GM21390 (cell line): ENCODE data around the gene CCDC33.

ENCODE experiments used
- ATAC-seq: cut with Tn5 transposase; IDR thresholded peaks from one replicate; pipeline ENCODE4 v1.9.1; 2021; ENCODE audit not compliant: unreplicated experiment

The CCDC33 gene

DNA sequence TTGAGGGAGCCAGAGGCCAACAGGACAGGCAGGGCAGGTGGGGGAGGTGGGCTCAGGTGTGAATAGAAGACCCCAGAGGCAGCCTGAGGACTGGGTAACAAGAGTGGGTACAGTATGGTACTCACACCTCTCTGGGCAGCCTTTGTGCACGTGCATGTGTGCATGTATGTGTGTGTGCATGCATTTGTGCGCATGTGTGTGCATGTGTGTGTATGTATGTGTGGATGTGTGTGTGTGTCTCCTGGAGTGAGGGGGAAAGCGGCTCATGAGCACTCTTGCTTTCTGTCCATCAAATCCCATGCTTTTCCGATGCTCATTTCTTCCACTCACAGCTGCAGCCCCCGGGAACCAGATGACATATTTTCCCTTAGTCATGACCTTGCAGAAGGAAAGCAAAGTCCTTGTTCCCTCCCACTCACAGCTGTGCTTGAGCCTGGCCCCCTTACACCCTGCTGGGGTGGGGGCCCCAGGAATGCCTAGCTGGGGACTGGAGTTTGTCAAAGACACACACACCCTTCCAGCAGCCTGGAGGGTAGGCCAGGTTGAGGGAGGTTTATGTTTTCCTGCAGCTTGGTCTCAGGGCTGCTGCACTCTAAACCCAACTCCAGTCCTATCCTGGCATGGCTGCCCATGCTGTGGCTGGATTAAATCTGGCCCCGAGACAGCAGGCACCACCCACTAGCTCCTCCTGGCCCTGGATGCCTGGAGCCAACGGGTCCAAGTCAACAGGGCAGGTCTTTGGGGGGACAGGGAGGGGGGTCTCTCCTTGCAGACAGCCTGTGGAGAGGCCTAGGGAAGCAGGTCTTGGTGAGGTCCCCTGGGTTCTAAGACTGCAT is 22.5 kb downstream of the CCDC33 start:
- ATAC-seq: no peak

DNA sequence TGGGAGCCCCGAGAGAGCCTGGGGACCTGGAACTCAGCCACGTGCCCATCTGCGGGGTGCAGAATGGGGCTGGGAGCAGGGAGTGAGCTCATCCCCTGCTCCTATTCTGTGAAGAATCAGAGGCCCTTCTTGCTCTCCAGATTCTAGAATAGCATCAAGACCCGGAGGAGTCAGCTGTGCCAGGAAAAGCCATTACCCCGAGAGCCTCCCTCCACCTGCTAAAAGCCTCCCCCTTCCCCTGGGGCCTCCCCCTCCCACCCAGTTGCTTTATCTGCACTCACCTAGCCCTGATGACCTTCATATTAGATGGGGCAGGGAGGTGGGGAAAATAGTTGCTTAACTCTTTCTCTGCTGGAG is 23.1 kb downstream of the CCDC33 start:
- no peak for ATAC-seq

DNA sequence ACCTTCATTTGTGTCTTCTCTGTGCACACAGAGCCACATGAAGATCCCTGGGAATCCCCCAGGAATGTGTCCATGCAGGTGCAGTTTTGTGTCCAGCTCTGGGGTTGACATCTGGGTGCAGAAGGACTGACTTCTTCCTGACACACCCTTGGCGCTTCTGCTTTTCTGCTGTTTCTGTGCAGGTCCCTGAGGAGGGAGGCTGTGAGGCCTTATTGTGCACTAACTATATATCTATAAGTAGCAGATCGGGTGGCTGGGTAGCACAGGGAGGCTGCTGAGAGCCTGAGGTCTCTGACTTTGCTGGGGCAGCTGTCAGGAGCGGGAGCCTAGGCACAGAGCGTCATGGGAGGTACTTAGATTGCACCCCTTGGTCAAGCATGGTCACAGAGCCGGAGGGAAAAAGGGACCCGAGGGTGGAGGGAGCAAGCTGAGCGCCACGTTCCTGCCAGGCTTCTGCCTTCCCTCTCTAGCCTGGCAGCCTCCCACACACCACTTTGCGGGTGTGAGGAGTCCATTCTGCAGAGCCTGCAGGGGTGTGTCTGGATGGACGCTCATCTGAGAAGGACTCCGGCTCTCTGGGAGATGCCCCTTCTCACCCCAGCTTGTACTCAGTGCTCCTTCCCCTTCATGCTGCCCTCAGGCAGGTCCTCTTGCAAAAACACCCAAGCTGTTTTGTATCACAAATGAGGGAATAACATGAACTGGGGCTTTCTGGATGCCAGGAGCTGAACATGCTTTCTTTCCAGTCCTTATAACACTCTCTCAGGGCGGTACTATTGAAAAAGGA is 23.9 kb downstream of the CCDC33 start:
- no peak for ATAC-seq

DNA sequence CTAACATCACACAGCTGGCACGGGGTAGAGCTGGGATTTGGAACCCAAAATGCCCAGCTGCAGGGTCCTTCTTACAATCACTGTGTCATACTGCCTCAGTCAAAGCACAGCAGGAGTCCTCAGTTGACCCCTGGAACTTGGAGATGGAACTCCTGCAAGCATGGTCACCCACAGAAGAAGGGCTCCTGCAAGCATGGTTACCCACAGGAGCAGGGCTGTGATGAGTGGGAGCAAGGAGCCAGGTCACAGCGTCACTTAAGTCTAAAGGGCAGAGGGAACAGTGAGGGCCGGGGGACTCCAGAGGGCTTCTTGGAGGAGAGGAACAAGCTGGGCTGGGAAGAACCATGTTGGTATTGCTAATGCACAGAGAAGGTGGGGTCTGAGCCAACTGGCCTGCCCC is 24.9 kb downstream of the CCDC33 start:
- ATAC-seq: no peak

DNA sequence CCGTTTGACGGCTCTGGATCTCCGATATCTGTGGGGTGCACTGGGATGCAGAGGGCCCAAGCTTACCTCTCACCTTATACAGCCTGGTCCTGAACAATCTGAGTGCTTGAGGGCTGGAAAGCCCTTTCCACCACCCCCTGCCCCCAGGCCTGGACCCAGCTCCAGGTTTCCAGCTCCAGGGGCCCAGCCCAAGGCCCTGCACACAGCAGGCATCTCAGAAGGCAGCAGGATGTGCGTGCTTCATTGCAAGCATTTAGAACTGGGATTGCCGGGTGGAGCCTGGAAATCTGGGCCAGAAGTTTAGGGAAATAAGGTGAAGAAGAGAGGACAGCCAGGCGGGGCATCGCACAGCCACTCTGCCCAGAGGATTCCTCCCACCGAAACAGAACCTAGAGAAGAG is 25.6 kb downstream of the CCDC33 start:
- ATAC-seq: no peak

DNA sequence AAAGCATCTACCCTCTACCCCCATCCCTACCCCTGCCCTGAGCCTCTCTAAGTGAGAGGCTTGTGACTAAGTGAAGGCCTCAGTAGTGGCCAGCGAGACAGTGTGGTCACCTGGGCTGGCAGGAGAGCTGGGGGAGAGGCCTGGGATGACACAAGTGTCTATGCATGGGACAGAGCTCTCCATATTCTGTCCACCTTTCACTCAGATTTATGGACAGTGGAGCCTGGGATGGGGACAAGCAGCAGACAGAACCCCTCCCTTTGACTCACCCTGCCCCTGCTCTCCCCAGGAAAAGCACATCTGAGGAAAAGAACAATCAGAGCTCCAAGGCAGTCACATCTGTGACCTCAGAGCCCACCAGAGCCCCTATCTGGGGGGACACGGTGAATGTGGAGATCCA is 26.0 kb downstream of the CCDC33 start:
- ATAC-seq: no peak

DNA sequence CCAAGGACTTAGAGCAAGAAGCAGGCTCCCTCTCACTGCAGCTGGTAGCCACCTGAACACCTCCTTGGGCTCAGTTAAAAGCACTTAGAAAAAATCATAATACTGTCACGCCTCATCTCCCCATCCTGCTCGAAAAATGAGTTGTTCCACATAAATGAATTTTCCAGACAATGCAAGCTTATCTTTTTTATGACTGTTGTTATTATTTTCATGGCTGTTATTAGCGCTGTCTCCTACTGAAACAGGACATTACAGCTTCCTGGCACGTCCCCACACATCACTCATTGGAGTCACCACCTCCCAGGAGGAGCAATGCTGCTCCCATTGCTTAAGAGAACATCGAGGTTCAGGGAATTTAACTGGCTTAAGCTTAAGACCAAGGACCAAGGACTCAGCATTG is 26.5 kb downstream of the CCDC33 start:
- no peak for ATAC-seq

DNA sequence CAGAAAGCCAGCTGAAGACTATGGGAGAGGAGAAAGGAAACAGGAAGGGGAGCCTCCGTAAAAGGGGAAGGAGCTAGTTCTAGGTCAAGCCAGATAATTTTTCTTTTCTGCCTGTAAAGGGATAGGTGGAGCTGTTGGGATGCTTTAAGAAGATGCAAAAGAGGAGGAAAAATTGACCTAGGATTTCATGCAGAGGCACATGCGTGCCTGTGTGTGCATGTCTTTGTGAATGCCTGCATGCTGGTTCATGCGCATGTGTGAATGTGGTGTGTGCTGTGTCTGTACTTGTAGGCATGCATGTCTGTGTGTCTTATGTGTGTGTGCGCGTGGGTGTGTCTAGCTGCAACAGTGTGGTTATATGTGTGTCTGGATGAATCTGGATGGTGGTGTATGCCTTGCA is 27.3 kb downstream of the CCDC33 start:
- no peak for ATAC-seq

DNA sequence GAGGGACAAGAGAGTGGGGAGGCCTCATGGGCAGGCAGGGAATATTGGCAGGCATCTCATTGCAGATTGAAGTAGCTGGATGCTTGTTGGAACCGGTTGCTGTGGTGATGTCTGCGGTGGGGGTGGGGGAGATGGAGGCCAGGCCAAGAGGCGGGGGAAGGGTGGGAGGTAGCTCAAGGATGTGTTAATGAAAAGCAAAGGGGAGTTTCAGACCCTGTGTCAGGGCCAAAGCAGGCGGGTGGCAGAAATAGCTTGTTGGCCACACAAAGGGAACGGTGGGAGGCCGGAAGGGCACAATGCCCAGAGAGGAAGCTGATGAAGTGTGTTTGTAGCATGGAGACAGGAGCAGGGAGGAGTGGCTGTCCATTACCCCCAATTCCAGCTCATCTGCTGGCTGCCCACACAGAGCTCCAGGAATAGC is 28.0 kb downstream of the CCDC33 start:
- ATAC-seq: no peak

DNA sequence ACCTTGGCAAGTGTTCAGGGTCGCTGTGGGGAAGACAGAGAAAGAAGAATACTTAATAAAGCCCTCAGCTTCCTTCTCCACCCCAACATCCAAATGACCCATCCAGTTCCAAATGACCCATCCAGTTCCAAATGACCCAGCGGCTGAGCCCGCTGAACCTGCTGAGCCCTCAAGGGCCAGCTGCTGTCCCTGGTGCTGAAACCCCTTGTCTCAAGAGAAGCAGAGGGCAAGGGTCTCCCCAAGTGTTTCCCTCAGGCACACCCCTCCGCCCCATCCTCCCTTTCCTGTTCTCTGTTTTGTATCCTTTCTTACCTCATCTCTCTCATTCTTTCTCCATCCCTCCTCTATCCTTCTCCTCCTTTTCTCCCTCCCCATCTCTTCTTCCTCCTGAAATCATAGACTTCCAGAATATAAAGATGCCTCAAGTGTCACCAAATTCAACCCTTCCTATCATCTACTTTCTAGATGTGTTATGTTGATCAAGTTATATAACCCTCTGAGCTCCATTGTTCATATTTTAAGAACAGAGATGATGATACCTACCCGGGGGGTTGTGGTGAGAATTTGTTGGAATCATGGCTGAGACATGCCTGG is 29.0 kb downstream of the CCDC33 start:
- no peak for ATAC-seq

DNA sequence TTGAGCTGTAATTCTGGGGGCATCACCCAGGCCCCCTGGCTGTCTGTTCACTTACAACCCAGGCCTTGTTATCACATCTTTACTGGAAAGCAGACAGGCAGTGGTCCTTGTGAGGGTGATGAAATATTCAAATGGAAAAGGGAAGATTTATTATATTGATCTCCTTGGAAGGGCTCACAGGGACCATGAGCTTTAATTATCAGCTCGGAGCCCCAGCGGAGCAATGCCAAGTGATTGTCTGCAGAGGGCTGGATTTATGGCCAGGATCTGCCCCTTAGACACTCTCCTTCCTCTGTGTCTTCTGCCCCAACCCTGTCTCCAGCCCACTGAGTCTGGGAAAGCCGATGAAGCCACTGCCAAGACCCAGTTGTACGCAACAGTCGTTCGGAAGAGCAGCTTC is 31.9 kb downstream of the CCDC33 start:
- no peak for ATAC-seq

DNA sequence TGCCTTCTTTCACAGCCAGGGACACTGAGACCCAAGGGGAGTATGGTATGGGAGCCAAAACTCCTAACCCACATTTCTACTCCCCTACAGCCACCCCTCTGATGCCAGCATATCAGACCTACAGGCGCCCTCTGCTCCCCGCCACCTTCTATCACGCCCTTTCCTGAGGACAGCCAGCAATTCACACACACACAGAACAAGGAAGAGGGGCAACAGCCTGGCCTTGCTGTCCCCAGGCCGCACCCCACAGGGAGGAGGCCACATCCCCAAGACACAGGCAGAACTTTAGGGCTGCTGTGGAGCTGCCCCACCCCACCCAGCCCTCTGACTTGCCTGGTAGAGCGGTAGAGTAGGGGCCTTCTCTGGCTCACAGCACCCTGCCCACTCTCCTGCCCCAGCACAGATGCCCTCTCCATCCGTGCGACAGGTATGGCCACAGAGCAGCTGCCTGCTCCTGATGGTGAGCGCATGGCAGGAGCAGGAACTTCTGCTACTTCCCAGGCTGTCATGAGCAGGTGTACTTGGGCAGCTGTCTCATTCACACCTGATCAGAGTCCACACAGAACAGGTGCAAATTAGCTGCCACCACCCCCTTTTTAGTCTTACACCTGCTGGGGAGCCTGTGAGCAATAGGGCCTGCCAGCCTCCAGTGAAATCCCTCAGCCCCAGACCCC is 33.4 kb downstream of the CCDC33 start:
- no peak for ATAC-seq

DNA sequence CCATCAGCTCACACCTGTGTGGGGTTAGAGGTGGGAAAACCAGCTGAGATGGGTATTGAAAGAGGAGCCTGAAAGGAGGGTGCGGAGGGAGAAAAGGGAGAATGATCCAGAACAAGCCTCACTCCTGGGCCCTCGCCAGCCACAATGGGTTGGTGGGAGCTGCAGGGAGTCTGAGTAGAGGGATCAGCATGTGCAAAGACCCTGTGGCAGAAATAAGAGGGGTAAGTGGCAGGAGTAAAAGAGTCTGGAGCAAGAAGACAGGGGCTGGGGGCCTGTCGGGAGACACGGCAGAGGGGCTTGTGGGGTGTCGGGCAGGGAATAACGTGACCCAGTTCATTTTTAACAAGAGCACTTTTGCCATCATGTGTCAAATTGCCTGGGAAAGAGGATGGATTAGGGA is 34.0 kb downstream of the CCDC33 start:
- ATAC-seq: no peak

DNA sequence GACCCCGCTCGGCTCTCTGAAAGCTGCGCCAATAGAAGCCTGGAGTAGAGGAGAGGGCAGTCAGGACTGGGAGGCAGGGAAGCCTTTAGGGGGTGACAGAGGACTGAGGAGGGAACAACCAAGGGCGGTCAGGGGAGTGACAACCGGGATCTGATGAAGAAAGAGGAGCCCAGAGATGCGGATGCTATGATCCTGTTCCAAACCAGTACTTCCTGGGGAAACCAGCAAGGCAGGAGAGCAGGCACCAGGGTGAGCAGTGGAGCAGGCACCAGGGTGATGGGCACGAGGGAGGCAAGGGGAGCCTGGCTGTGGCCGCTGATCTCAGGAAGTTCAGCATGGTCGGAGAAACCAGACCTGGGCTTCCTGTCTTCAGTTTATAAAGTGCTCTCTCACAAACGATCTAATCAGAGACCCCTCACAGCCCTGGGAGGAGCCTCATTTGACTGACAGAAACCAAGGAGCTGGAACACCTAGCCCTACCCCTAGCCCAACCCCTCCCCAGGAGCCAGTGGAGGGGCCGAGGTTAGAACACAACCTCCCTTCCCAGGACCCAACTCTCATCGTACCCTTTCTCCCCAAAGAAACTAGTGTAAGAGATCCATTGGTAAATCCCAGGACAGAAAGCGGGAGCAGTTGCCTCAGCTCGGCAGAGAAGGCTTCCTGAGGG is 34.9 kb downstream of the CCDC33 start:
- no peak for ATAC-seq

DNA sequence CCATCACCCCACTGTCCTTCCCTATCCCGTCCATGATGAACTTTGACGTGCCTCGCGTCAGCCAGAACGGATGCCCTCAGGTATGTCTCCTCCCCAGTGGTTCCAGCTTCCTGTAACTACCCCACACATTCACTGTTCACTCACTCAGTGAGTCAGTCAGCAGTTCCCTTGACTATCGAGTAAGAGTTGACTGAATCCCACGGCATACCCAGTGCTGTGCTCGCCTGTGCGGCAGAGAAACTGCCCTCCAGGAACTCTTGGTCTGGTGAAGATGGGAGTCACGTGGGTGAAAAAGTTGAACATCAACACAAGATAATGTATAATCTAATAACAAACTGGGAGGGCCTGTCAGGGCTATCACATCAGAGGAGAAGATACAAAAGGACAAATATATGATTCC is 36.7 kb downstream of the CCDC33 start:
- no peak for ATAC-seq

DNA sequence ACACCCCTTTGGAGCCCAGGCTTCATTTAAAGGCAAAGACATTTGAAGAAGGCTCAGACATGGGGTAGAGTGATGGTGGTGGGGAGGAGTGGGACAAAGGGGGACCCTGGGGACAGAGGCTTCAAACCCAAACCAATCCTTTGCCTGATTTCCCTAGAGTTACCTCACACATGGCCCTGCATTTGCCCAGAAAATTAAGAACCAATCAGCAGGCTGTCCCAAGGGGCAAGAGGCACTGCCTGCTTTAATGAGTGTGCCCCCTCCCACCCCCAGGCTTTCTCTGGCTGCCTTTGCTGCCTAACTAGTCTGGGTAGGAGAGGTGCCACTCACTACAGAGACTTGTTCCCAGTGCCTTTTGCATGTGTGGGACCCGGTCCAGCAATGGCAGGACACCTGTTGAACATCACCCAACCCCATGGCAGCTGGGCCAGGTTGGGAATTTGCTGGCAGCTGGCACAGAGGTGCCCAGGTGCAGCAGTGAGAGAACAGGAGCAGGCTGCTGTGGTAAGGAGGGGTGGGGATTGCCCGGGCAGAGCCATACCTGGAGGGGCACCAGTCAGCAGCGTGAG is 38.4 kb downstream of the CCDC33 start:
- no peak for ATAC-seq

DNA sequence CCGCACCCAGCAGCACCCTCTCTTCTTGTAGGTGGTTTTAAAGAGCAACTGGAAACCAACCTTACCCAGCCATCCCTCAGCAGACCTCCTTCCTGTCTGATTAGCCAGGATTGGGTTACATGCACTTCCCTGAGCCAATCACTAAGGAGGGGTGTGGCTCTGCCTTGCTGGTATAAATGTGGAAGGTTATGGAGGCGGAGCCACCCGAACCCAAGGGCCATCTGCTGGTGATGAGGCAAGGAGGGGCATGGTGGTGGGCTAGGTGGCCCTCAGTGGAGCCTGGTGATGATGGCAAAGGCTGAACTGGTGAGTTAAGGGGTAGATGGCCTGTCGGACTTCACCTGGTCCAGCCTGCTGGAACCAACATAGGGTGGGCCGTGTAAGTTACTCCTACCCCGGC is 39.8 kb downstream of the CCDC33 start:
- no peak for ATAC-seq

DNA sequence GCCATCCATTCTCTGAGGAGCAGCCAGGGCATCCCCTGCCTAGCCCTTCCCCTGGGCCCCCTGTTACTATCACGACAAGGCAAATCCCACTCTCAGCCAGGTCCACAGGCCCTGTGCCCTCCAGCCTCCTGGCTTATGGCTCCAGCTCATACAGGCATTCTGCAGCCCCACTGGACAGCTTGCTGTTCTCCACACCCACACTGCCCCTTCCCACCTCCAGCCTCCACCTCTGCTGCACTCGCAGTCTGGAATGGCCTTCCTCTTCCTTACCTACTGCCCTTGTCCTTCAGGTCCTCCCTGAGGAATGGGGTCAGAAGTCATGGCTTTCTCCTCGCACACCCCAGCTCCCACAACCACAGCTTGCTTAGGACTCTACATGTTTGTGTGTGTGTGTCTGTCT is 40.4 kb downstream of the CCDC33 start:
- ATAC-seq: no peak

DNA sequence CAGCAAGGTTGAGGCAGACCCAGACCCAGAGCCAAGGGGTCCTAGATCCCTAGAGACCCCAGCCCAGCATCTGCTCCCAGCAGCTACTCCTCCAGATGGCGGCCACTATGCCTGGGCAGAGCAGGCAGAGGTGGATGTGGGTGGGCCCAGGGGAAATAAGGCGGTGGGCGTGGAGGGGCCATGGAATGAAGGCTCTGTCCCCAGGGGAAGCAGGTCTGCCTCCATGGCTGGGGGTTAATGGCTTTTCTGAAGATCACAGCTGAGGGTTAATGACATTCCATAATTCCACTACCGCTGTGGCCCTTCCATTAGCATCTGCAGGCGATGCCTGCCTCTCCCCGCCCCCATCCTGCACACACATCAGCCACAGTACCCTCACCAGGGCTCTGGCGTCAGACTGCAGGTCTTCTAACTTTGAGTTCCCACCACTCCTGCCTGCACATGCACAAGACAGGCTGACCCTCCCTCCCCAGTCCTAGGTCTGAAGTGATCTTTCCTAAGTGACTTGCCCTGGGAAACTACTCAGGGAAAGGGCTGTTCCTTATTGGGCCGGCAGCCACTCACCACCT is 41.2 kb downstream of the CCDC33 start:
- no peak for ATAC-seq

DNA sequence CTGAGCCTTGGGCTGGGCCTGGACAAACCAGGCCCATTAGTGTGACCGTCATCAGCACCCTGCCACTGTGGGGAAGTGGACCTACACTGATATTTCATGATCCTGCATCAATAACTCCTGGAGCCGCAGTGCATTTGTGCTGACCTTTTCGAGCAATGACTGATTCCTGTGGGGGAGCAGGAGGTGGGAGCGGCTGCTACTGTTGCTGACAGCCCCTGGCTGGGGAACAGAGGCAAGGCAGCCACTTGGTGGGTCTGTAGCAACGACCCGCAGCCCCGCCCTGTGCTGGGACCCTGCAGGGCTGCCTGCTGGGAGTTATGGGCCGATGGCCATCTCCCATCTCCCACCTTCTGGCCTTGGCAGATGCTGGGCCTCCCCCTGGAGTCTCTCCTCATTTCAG is 42.1 kb downstream of the CCDC33 start:
- ATAC-seq: no peak
